Osteocyte (in vitro differentiated cells): ENCODE results near the gene TCIRG1. TPM values are rescaled to one million over a fixed set of nuclear protein-coding genes. Genes with fewer than 3 reads are reported as not detected.

Source experiments
- DNase-seq: peaks from one replicate; pipeline ENCODE4 v3.0.0; 2021; ENCODE audit warnings: mixed read lengths; ENCODE audit not compliant: unreplicated experiment; ENCODE audit errors: extremely low spot score
- H3K27ac Mint-ChIP-seq: one replicate; pipeline ENCODE4 v1.8.0; 2021; ENCODE audit warnings: mild to moderate bottlenecking, mixed read lengths; ENCODE audit not compliant: unreplicated experiment
- H3K27me3 Mint-ChIP-seq: one replicate; pipeline ENCODE4 v1.8.0; 2021; ENCODE audit warnings: mixed read lengths; ENCODE audit not compliant: unreplicated experiment
- H3K36me3 Mint-ChIP-seq: one replicate; pipeline ENCODE4 v1.8.0; 2021; ENCODE audit warnings: mixed read lengths; ENCODE audit not compliant: unreplicated experiment
- H3K4me1 Mint-ChIP-seq: one replicate; pipeline ENCODE4 v1.8.0; 2021; ENCODE audit warnings: mixed read lengths; ENCODE audit not compliant: unreplicated experiment
- H3K4me3 Mint-ChIP-seq: one replicate; pipeline ENCODE4 v1.8.0; 2021; ENCODE audit warnings: mild to moderate bottlenecking, moderate library complexity, mixed read lengths; ENCODE audit not compliant: unreplicated experiment
- H3K9me3 Mint-ChIP-seq: one replicate; pipeline ENCODE4 v1.8.0; 2021; ENCODE audit warnings: mixed read lengths; ENCODE audit not compliant: unreplicated experiment
- CTCF ChIP-seq: fragments of 200-600 bp; sonication (generic); IDR thresholded peaks from 2 replicates; pipeline ENCODE4 v1.5.0; 2021; ENCODE audit warnings: antibody characterized with exemption, mild to moderate bottlenecking, moderate library complexity
- total RNA-seq: library from RNA; stranded (reverse); gene quantifications from 2 replicates; pipeline ENCODE4 v1.2.1, GENCODE V29; 2021

The TCIRG1 gene
- total RNA-seq, 1 donor from 2014 or later, result 53.0 TPM

GRCh38 chr11:68041617-68042218 is 2.9 kb downstream of the TCIRG1 start:
- no peaks in the 10 kb centered on the region for H3K27me3 Mint-ChIP-seq
- H3K9me3 Mint-ChIP-seq, result no peaks in the 10 kb centered on the region
- peak overlapping the region; percentile 80 for H3K27ac Mint-ChIP-seq
- no peak for DNase-seq
- peaks cover 38% of the 10 kb centered on the region for H3K4me1 Mint-ChIP-seq
- no peak for TF ChIP-seq CTCF
- peaks cover 1% of the 10 kb centered on the region for H3K36me3 Mint-ChIP-seq
- H3K4me3 Mint-ChIP-seq, result peak overlapping the region; percentile 6

GRCh38 chr11:68042219-68043028 is 3.6 kb downstream of the TCIRG1 start:
- no peaks in the 10 kb centered on the region for H3K36me3 Mint-ChIP-seq
- H3K4me1 Mint-ChIP-seq, result peaks cover 36% of the 10 kb centered on the region
- TF ChIP-seq CTCF, result no peak
- peak; percentile 82 for DNase-seq
- no peaks in the 10 kb centered on the region for H3K27me3 Mint-ChIP-seq
- no peaks in the 10 kb centered on the region for H3K9me3 Mint-ChIP-seq
- no peak overlapping the region for H3K27ac Mint-ChIP-seq
- H3K4me3 Mint-ChIP-seq, result no peak overlapping the region

- H3K4me1 Mint-ChIP-seq, result peaks cover 33% of the 10 kb centered on the region
- no peaks in the 10 kb centered on the region for H3K9me3 Mint-ChIP-seq
- DNase-seq, result peak; percentile 83
- no peak overlapping the region for H3K4me3 Mint-ChIP-seq
- H3K36me3 Mint-ChIP-seq, result no peaks in the 10 kb centered on the region
- H3K27me3 Mint-ChIP-seq, result no peaks in the 10 kb centered on the region
- H3K27ac Mint-ChIP-seq, result no peak overlapping the region
- TF ChIP-seq CTCF, result no peak
These were observed 4.2 kb downstream of the TCIRG1 start for GRCh38 chr11:68043029-68043348.

- H3K9me3 Mint-ChIP-seq, result no peaks in the 10 kb centered on the region
- no peaks in the 10 kb centered on the region for H3K27me3 Mint-ChIP-seq
- no peak for TF ChIP-seq CTCF
- H3K27ac Mint-ChIP-seq, result no peak overlapping the region
- H3K4me3 Mint-ChIP-seq, result peak overlapping the region; percentile 22
- H3K36me3 Mint-ChIP-seq, result no peaks in the 10 kb centered on the region
- peak; percentile 84 for DNase-seq
- peaks cover 31% of the 10 kb centered on the region for H3K4me1 Mint-ChIP-seq
These were observed 4.7 kb downstream of the TCIRG1 start for GRCh38 chr11:68043349-68044144.
